Immature natural killer cell (primary cell): Measurements from ENCODE around the gene CD302. TPM values are rescaled to one million over a fixed set of nuclear protein-coding genes. Genes with fewer than 3 reads are reported as not detected.
"Not testable (repeated sequence)": the region's sequence is repeated elsewhere in the genome, so short reads cannot be mapped to it uniquely, and the experiment has no call there.

Experiments
- DNase-seq, 3 donors: peaks; one replicate each; pipeline ENCODE4 v3.0.0; 2022; ENCODE audit warnings: mixed read lengths in 1 of 3
- H3K27ac Mint-ChIP-seq, 6 donors: one replicate each; pipeline ENCODE4 v1.8.0; 2020; ENCODE audit warnings: mixed read lengths in 6 of 6, mild to moderate bottlenecking in 5 of 6, inconsistent platforms in 4 of 6, moderate library complexity in 3 of 6
- H3K27me3 Mint-ChIP-seq, 3 donors: one replicate each; pipeline ENCODE4 v1.8.0; 2020 to 2021; ENCODE audit warnings: low read depth in 3 of 3, mild to moderate bottlenecking in 3 of 3, mixed read lengths in 3 of 3, moderate library complexity in 3 of 3, inconsistent platforms in 1 of 3
- H3K36me3 Mint-ChIP-seq, 3 donors: one replicate each; pipeline ENCODE4 v1.8.0; 2020; ENCODE audit warnings: mixed read lengths in 3 of 3, inconsistent platforms in 2 of 3, mild to moderate bottlenecking in 2 of 3
- H3K4me1 Mint-ChIP-seq, 2 donors: one replicate each; pipeline ENCODE4 v1.8.0; 2020; ENCODE audit warnings: inconsistent platforms in 2 of 2, mild to moderate bottlenecking in 2 of 2, mixed read lengths in 2 of 2, moderate library complexity in 1 of 2
- H3K4me3 Mint-ChIP-seq, 5 donors: one replicate each; pipeline ENCODE4 v1.8.0; 2020; ENCODE audit warnings: mild to moderate bottlenecking in 5 of 5, mixed read lengths in 5 of 5, inconsistent platforms in 3 of 5, moderate library complexity in 3 of 5
- H3K9me3 Mint-ChIP-seq, 6 donors: one replicate each; pipeline ENCODE4 v1.8.0; 2020; ENCODE audit warnings: mild to moderate bottlenecking in 6 of 6, mixed read lengths in 6 of 6, inconsistent platforms in 4 of 6, moderate library complexity in 3 of 6
- polyA plus RNA-seq, 3 donors: library from polyadenylated mRNA; unstranded; fragments of 300-500 nt; fragmentation: Illumina TruSeq; gene quantifications; one replicate each; pipeline ENCODE4 v1.2.3, GENCODE V29; 2021

Gene CD302
- polyA plus RNA-seq, 3 donors from 2014 or later, result 0.94 to 2.7 (median 2.4) TPM

GRCh38 chr2:159758239-159758638 lies 39.8 kb downstream of the CD302 start:
- Mint-ChIP-seq H3K9me3 (no peaks in the 10 kb centered on the region), H3K4me3 (no peak overlapping the region), H3K27ac (peak overlapping the region in 5 of 6 donors; percentile 9 to 74 (median 31)), H3K36me3 (peaks cover 13 to 30% (median 14%) of the 10 kb centered on the region in 3 donors), H3K4me1 (peaks cover 6 to 39% of the 10 kb centered on the region in 2 donors), H3K27me3 (no peaks in the 10 kb centered on the region)
- DNase-seq, result no peak

DNA sequence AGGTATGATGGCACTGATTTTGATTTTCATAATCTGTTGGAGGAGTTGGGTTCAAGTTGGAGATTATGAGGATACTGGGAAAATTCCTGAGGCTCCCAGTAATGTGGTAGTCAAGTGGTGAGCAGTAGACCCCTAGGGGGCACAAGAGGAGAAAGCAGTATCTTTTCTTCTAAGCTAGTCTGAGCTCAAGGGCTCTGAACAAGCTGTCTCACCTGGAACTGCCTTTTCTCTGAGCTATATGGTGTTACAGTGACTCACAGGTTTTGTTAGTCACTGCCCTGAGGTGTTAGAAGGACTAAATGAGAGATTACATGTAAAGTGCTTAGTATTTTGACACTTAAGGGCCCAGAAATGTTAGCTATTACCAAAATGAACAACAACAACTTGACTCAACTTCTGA lies 42.2 kb downstream of the CD302 start:
- H3K4me1 Mint-ChIP-seq, result peaks cover 24 to 31% of the 10 kb centered on the region in 2 donors
- peaks cover 18 to 34% (median 29%) of the 10 kb centered on the region in 3 donors for H3K36me3 Mint-ChIP-seq
- no peaks in the 10 kb centered on the region for H3K27me3 Mint-ChIP-seq
- H3K4me3 Mint-ChIP-seq, result no peak overlapping the region
- no peaks in the 10 kb centered on the region for H3K9me3 Mint-ChIP-seq
- H3K27ac Mint-ChIP-seq, result no peak overlapping the region
- no peak for DNase-seq

- no peaks in the 10 kb centered on the region for H3K9me3 Mint-ChIP-seq
- H3K27me3 Mint-ChIP-seq, result no peaks in the 10 kb centered on the region
- H3K27ac Mint-ChIP-seq, result no peak overlapping the region
- no peak overlapping the region for H3K4me3 Mint-ChIP-seq
- DNase-seq, result no peak
- peaks cover 11 to 28% (median 26%) of the 10 kb centered on the region in 3 donors for H3K36me3 Mint-ChIP-seq
- peaks cover 24 to 25% of the 10 kb centered on the region in 2 donors for H3K4me1 Mint-ChIP-seq
Measured at GRCh38 chr2:159755014-159755413, 43.0 kb downstream of the CD302 start.

DNA sequence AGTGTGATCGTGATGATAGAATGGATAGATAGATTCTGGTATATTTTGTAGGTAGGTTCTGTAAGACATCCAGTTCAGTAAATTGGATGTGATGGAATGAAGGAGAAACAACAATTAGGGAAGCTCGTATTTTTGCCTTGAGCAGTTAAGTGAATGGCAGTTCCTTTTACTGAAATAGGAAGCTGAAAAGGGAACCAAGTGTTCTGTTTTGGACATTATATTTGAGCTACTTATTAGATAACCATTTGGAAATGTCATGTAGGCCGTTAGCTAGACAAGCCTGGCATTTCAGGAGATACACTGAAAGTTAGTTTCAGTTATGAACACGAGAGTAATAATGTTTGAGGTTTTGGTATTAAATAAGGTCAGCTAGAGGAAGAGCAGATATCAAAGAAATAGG lies 44.2 kb downstream of the CD302 start:
- H3K4me3 Mint-ChIP-seq, result no peak overlapping the region
- no peaks in the 10 kb centered on the region for H3K27me3 Mint-ChIP-seq
- no peak for DNase-seq
- H3K36me3 Mint-ChIP-seq, result peaks cover 8 to 26% (median 21%) of the 10 kb centered on the region in 3 donors
- H3K4me1 Mint-ChIP-seq, result peaks cover 17 to 23% of the 10 kb centered on the region in 2 donors
- H3K9me3 Mint-ChIP-seq, result no peaks in the 10 kb centered on the region
- no peak overlapping the region for H3K27ac Mint-ChIP-seq

DNA sequence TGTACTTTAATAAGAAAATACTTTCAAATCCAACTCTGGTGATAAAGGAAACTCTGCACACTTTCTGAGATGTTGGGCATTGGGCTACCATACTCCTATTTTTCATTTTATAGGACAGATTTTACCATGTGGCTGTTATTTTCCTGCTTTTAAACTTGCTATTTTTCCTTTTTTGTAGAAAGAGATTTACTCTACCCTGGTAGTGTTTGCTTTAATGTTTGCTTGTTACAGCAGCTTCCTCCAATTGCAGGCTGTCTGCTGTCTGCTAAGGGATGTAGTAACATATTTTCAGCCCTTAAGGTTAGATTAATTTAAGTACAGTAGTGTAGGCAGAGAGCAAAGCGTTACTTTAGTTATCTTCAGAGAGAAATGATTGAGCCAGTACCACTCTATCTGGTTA lies 47.1 kb downstream of the CD302 start:
- no peak for DNase-seq
- H3K4me3 Mint-ChIP-seq, result no peak overlapping the region
- peaks cover 14 to 34% (median 29%) of the 10 kb centered on the region in 3 donors for H3K36me3 Mint-ChIP-seq
- no peaks in the 10 kb centered on the region for H3K27me3 Mint-ChIP-seq
- peaks cover 5 to 22% of the 10 kb centered on the region in 2 donors for H3K4me1 Mint-ChIP-seq
- peak overlapping the region in 1 of 6 donors; percentile 11 for H3K27ac Mint-ChIP-seq
- no peaks in the 10 kb centered on the region for H3K9me3 Mint-ChIP-seq

- H3K9me3 Mint-ChIP-seq, result no peaks in the 10 kb centered on the region
- no peaks in the 10 kb centered on the region for H3K27me3 Mint-ChIP-seq
- H3K4me1 Mint-ChIP-seq, result peaks cover 21 to 24% of the 10 kb centered on the region in 2 donors
- DNase-seq, result no peak
- peaks cover 14 to 44% (median 32%) of the 10 kb centered on the region in 3 donors for H3K36me3 Mint-ChIP-seq
- H3K4me3 Mint-ChIP-seq, result no peak overlapping the region
- H3K27ac Mint-ChIP-seq, result peak overlapping the region in 1 of 6 donors; percentile 55
Measured at GRCh38 chr2:159748089-159748488, 49.9 kb downstream of the CD302 start.

- DNase-seq, H3K27me3 Mint-ChIP-seq, H3K4me3 Mint-ChIP-seq, H3K9me3 Mint-ChIP-seq: not testable (repeated sequence)
- Mint-ChIP-seq H3K27ac (peak overlapping the region in 1 of 6 donors; percentile 14), H3K4me1 (peaks cover 11 to 48% of the 10 kb centered on the region in 2 donors), H3K36me3 (peaks cover 10 to 26% (median 12%) of the 10 kb centered on the region in 3 donors)
Measured at GRCh38 chr2:159745237-159745636, 52.8 kb downstream of the CD302 start.

GRCh38 chr2:159744363-159744762 lies 53.6 kb downstream of the CD302 start:
- Mint-ChIP-seq H3K27me3 (peaks cover 0 to 2% (median 0%) of the 10 kb centered on the region in 3 donors), H3K9me3 (no peaks in the 10 kb centered on the region), H3K4me1 (peaks cover 18 to 57% of the 10 kb centered on the region in 2 donors), H3K27ac (no peak overlapping the region), H3K36me3 (peaks cover 11 to 27% (median 12%) of the 10 kb centered on the region in 3 donors), H3K4me3 (no peak overlapping the region)
- DNase-seq, result no peak

DNA sequence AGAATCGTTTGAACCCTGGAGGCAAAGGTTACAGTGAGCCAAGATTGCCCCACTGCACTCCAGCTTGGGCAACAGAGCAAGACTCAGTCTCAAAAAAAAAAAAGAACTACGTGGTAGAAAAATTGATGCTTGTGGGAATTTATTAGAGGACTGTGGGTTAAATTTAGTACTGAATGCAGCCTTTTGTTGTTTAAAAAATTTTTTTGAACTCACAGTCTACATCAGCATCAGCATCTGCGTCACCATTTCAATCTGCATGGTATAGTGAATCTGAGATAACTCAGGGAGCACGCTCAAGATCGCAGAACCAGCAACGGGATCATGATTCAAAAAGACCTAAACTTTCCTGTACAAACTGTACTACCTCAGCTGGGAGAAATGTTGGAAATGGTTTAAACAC lies 55.2 kb downstream of the CD302 start:
- peak overlapping the region in 2 of 6 donors; percentile 1 to 4 for H3K27ac Mint-ChIP-seq
- no peak for DNase-seq
- H3K4me1 Mint-ChIP-seq, result peaks cover 21 to 56% of the 10 kb centered on the region in 2 donors
- H3K9me3 Mint-ChIP-seq, result no peaks in the 10 kb centered on the region
- no peak overlapping the region for H3K4me3 Mint-ChIP-seq
- H3K36me3 Mint-ChIP-seq, result peaks cover 4 to 23% (median 7%) of the 10 kb centered on the region in 3 donors
- H3K27me3 Mint-ChIP-seq, result peaks cover 0 to 2% (median 0%) of the 10 kb centered on the region in 3 donors

DNA sequence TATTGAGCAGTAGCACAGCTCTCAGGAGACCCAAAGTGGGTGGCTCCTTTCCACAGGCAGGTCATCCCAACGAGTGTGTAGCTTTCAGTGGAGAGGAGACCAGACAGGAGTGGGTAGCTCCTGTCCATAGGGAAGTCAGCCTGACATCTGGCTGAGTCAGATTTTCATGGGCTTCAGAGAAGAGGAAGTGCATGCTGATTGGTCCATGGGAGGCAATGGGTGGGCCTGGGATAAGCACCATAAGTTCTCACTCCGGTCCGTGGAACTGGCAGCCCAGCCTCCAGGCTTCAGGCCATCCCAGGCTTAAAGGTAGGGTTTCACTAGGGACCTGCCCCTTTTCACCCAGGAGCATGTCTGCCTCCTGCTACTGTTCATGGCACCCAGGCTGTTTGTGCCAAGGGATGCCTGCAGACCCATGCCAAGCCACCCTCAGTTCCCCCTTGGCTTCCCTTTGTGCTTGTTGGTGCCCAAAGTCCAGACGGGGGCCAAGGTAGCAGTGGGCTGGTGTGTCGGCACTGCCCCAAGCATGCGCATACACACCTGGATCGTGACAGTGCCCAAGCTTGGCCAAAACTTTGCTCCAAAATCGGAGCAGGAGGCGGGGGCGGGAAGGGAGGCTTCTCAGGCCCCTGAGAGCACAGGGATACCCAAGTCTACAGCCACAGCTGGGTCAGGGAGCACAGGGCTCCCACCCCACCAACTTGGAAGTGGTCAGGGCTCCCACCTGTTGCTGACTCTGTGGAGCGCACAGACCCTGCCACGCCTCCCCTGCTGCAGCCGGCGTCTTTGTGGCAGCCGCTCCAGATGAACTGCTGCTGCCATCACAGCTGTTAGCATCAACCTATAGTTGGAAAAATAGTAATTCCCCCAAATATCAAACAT lies 59.3 kb downstream of the CD302 start:
- H3K27me3 Mint-ChIP-seq, result peaks cover 0 to 2% (median 0%) of the 10 kb centered on the region in 3 donors
- no peak overlapping the region for H3K27ac Mint-ChIP-seq
- H3K4me1 Mint-ChIP-seq, result peaks cover 34 to 80% of the 10 kb centered on the region in 2 donors
- no peaks in the 10 kb centered on the region for H3K9me3 Mint-ChIP-seq
- DNase-seq, result no peak
- peaks cover 11 to 18% (median 14%) of the 10 kb centered on the region in 3 donors for H3K36me3 Mint-ChIP-seq
- no peak overlapping the region for H3K4me3 Mint-ChIP-seq

DNA sequence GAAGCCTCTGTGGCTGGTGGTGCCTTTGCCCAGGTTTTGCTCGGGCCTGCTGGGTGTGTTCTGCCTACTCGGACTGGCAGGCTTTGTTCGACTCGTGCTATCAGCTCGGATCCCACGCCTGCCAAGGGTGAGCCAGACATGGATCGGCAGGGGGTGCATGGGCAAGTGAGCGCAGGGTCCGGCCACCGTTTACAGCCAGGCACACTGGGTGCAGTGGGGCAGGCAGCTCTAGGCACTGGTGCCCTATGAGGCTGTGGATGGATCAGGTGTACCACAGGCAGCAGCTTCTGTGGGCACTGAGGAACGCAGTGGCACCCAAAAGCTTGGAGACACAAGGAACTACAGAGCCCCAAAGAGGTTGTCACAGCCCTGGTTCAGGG lies 60.1 kb downstream of the CD302 start:
- Mint-ChIP-seq H3K4me3 (no peak overlapping the region), H3K9me3 (no peaks in the 10 kb centered on the region), H3K27me3 (peaks cover 0 to 2% (median 0%) of the 10 kb centered on the region in 3 donors), H3K4me1 (peaks cover 37 to 81% of the 10 kb centered on the region in 2 donors), H3K27ac (no peak overlapping the region), H3K36me3 (peaks cover 11 to 18% (median 14%) of the 10 kb centered on the region in 3 donors)
- DNase-seq, result no peak

GRCh38 chr2:159737292-159737916 lies 60.6 kb downstream of the CD302 start:
- Mint-ChIP-seq H3K27me3 (peaks cover 0 to 2% (median 0%) of the 10 kb centered on the region in 3 donors), H3K4me1 (peaks cover 37 to 76% of the 10 kb centered on the region in 2 donors), H3K27ac (peak overlapping the region in 1 of 6 donors; percentile 74), H3K36me3 (peaks cover 11 to 18% (median 12%) of the 10 kb centered on the region in 3 donors), H3K4me3 (no peak overlapping the region), H3K9me3 (no peaks in the 10 kb centered on the region)
- no peak for DNase-seq

DNA sequence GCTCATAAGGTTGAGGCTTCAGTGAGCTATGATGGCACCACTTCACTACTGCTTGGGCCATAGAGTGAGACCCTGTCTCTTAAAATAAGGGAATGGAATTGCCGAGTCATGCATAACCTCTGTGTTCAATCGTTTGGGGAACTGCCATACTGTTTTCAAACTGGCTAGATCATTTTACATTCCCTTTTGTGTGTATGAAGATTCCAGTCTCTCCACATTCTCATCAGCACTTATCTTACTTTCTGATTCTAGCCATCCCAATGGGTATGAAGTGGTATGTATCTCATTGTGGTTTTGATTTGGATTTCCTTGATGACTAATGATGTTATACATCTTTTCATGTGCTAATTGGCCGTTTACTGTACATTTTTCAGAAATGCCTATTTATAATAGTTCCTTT lies 62.0 kb downstream of the CD302 start:
- Mint-ChIP-seq H3K27me3 (peaks cover 0 to 2% (median 0%) of the 10 kb centered on the region in 3 donors), H3K36me3 (peaks cover 11 to 18% (median 11%) of the 10 kb centered on the region in 3 donors), H3K27ac (no peak overlapping the region), H3K4me1 (peaks cover 32 to 63% of the 10 kb centered on the region in 2 donors), H3K4me3 (no peak overlapping the region), H3K9me3 (no peaks in the 10 kb centered on the region)
- DNase-seq, result no peak

DNA sequence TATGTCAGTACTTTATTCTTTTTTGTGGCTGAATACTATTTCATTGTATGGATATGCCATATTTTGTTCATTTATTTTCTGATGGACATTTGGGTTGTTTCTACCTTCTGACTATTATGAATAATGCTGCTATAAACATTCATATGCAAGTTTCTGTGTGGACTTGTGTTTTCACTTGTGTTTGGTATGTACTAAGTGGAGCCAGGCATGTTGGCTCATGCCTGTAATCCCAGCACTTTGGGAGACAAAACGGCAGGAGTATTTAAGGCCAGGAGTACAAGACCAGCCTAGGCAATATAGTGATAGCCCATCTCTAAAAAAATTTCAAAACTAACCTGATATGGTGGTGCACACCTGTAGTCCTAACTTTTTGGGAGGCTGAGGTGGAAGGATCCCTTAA lies 62.4 kb downstream of the CD302 start:
- H3K27ac Mint-ChIP-seq, result peak overlapping the region in 2 of 6 donors; percentile 22 to 53
- H3K27me3 Mint-ChIP-seq, result peaks cover 0 to 2% (median 0%) of the 10 kb centered on the region in 3 donors
- no peak for DNase-seq
- H3K4me1 Mint-ChIP-seq, result peaks cover 32 to 64% of the 10 kb centered on the region in 2 donors
- H3K36me3 Mint-ChIP-seq, result peaks cover 11 to 21% (median 11%) of the 10 kb centered on the region in 3 donors
- H3K9me3 Mint-ChIP-seq, result no peaks in the 10 kb centered on the region
- H3K4me3 Mint-ChIP-seq, result no peak overlapping the region
